Muscle layer of colon (tissue), 2 donors: ENCODE measurements around the gene IPO7.
A peak's percentile ranks its signal among the peaks of the same experiment; 100 is the strongest.

Source experiments
- H3K27ac ChIP-seq: one replicate; pipeline ENCODE4 v1.7.0; 2013; ENCODE audit warnings: low read depth, mild to moderate bottlenecking, low read length, moderate library complexity
- H3K27me3 ChIP-seq, 2 donors: one replicate each; pipeline ENCODE4 v1.7.0; 2013; ENCODE audit warnings: low read length in 2 of 2, mild to moderate bottlenecking in 2 of 2; ENCODE audit not compliant: insufficient read depth in 2 of 2, control insufficient read depth in 1 of 2
- H3K36me3 ChIP-seq: one replicate; pipeline ENCODE4 v1.7.0; 2013; ENCODE audit warnings: mild to moderate bottlenecking, low read length; ENCODE audit not compliant: insufficient read depth
- H3K4me1 ChIP-seq: one replicate; pipeline ENCODE4 v1.7.0; 2013; ENCODE audit warnings: mild to moderate bottlenecking, low read length; ENCODE audit not compliant: insufficient read depth
- H3K4me3 ChIP-seq, 2 donors: one replicate each; pipeline ENCODE4 v1.7.0; 2013; ENCODE audit warnings: low read length in 2 of 2, low read depth in 1 of 2, mild to moderate bottlenecking in 1 of 2, moderate library complexity in 1 of 2
- H3K9ac ChIP-seq: one replicate; pipeline ENCODE4 v1.7.0; 2013; ENCODE audit warnings: low read length
- H3K9me3 ChIP-seq: one replicate; pipeline ENCODE4 v1.7.0; 2013; ENCODE audit warnings: mild to moderate bottlenecking, low read length
- donor health status: abdominal sarcoma.
- donor health status: Adenocarcinoma of cecum.

IPO7 gene

GRCh38 chr11:9462172-9462799 lies 77.8 kb downstream of the IPO7 start:
- peak overlapping the region; percentile 27 to 80 for H3K4me3 ChIP-seq
- H3K27me3 ChIP-seq: no peaks in the 10 kb centered on the region
- no peaks in the 10 kb centered on the region for H3K36me3 ChIP-seq
- peaks cover 25% of the 10 kb centered on the region for H3K4me1 ChIP-seq
- H3K27ac ChIP-seq: peak overlapping the region; percentile 99
- H3K9me3 ChIP-seq: no peaks in the 10 kb centered on the region
- peak overlapping the region; percentile 100 for H3K9ac ChIP-seq

DNA sequence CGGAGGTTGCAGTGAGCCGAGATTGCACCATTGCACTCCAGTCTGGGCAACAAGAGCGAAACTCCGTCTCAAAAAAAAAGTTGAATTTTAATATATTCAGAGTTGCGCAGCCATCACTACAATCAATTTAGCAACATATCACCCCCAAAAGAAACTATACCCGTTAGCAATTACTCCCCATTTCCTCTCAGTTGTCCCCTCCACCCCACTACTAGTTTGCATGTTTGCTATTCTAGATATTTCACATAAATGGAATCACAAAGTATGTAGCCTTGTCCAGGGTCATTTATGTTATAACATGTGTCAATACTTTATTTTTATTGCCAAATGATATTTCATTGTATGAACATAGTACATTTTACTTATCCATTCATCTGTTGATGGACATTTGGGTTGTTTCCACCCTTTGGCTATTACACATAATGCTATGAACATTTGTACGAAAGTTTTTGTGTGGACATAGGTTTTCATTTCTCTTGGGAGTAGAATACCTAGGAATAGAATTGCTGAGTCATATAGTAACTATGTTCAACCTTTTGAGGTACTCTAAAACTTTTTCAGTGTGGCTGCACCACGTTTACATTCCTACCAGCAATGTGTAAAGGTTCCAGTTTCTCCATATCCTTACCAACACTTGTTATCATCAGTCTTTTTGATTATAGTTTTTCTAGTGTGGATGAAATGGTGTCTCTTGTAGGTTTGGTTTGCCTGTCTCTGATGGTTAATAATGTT lies 78.5 kb downstream of the IPO7 start:
- Histone ChIP-seq H3K4me3 (no peak overlapping the region), H3K9ac (no peak overlapping the region), H3K9me3 (no peaks in the 10 kb centered on the region), H3K36me3 (no peaks in the 10 kb centered on the region), H3K4me1 (peaks cover 25% of the 10 kb centered on the region), H3K27me3 (no peaks in the 10 kb centered on the region), H3K27ac (no peak overlapping the region)

GRCh38 chr11:9470765-9471164 lies 86.3 kb downstream of the IPO7 start:
- Histone ChIP-seq H3K4me3 (no peak overlapping the region), H3K4me1 (no peaks in the 10 kb centered on the region), H3K27me3 (no peaks in the 10 kb centered on the region), H3K27ac (no peak overlapping the region), H3K9me3 (no peaks in the 10 kb centered on the region), H3K9ac (no peak overlapping the region), H3K36me3 (peaks cover 21% of the 10 kb centered on the region)

GRCh38 chr11:9473408-9473807 lies 89.0 kb downstream of the IPO7 start:
- Histone ChIP-seq H3K27ac (no peak overlapping the region), H3K9ac (no peak overlapping the region), H3K36me3 (peaks cover 28% of the 10 kb centered on the region), H3K9me3 (no peaks in the 10 kb centered on the region), H3K27me3 (no peaks in the 10 kb centered on the region), H3K4me3 (no peak overlapping the region), H3K4me1 (no peaks in the 10 kb centered on the region)

DNA sequence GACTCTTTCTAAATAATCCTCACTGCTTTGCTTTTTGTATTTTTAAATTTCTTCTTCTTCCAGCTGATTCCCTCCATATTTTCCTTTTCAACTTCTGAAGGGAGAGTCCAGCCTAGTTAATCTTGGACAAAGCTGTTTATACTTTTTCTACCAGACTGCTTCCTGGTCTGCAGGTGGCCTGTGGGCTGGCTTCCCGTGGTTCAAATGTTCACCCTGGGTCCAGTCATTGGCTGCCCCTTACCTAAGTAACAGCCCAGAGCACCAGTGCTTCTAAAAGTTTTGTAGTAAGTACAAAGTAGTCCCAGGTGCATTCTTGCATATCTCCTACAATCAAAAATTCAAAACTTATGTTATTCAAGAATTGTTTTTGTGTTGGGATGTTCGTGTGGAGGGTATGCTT lies 95.4 kb downstream of the IPO7 start:
- Histone ChIP-seq H3K4me3 (no peak overlapping the region), H3K9ac (no peak overlapping the region), H3K27me3 (no peaks in the 10 kb centered on the region), H3K4me1 (no peaks in the 10 kb centered on the region), H3K36me3 (peaks cover 31% of the 10 kb centered on the region), H3K9me3 (no peaks in the 10 kb centered on the region), H3K27ac (no peak overlapping the region)

- Histone ChIP-seq H3K27ac (no peak overlapping the region), H3K4me3 (no peak overlapping the region), H3K9ac (no peak overlapping the region), H3K36me3 (peaks cover 29% of the 10 kb centered on the region), H3K9me3 (no peaks in the 10 kb centered on the region), H3K27me3 (no peaks in the 10 kb centered on the region), H3K4me1 (no peaks in the 10 kb centered on the region)
These were observed 104.8 kb downstream of the IPO7 start for GRCh38 chr11:9489080-9489765.

GRCh38 chr11:9490376-9490775 lies 105.9 kb downstream of the IPO7 start:
- H3K4me3 ChIP-seq: no peak overlapping the region
- H3K9me3 ChIP-seq: no peaks in the 10 kb centered on the region
- H3K27me3 ChIP-seq: no peaks in the 10 kb centered on the region
- H3K36me3 ChIP-seq: peaks cover 37% of the 10 kb centered on the region
- no peaks in the 10 kb centered on the region for H3K4me1 ChIP-seq
- no peak overlapping the region for H3K9ac ChIP-seq
- no peak overlapping the region for H3K27ac ChIP-seq

DNA sequence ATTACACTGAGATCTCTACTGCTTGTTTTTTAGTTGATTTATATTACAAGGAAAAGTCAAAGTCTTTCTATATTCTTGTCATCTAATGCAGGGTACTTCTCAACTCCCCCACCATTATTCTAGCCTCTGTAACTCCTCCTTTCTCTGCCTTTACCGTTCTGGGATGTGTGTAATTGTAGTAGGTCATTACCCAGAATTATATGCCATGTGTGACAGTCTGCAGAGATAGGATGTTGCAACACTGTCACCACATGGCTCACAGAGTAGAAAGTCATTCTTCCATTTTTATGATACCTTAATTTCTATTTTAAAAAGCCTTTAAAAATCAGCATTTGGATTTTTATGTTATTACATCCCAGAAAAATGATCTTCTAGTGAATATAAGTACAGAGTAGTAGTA lies 109.0 kb downstream of the IPO7 start:
- H3K9ac ChIP-seq: no peak overlapping the region
- no peak overlapping the region for H3K4me3 ChIP-seq
- H3K36me3 ChIP-seq: peaks cover 60% of the 10 kb centered on the region
- no peaks in the 10 kb centered on the region for H3K4me1 ChIP-seq
- no peaks in the 10 kb centered on the region for H3K9me3 ChIP-seq
- H3K27ac ChIP-seq: no peak overlapping the region
- no peaks in the 10 kb centered on the region for H3K27me3 ChIP-seq

GRCh38 chr11:9494316-9494715 lies 109.9 kb downstream of the IPO7 start:
- H3K4me3 ChIP-seq: no peak overlapping the region
- H3K4me1 ChIP-seq: no peaks in the 10 kb centered on the region
- H3K9me3 ChIP-seq: no peaks in the 10 kb centered on the region
- no peak overlapping the region for H3K9ac ChIP-seq
- H3K27ac ChIP-seq: no peak overlapping the region
- peaks cover 60% of the 10 kb centered on the region for H3K36me3 ChIP-seq
- H3K27me3 ChIP-seq: no peaks in the 10 kb centered on the region

GRCh38 chr11:9495803-9496514 lies 111.5 kb downstream of the IPO7 start:
- no peak overlapping the region for H3K4me3 ChIP-seq
- no peaks in the 10 kb centered on the region for H3K9me3 ChIP-seq
- no peaks in the 10 kb centered on the region for H3K4me1 ChIP-seq
- no peaks in the 10 kb centered on the region for H3K27me3 ChIP-seq
- H3K36me3 ChIP-seq: peaks cover 61% of the 10 kb centered on the region
- H3K9ac ChIP-seq: no peak overlapping the region
- H3K27ac ChIP-seq: no peak overlapping the region
